Spleen (tissue), 11 donors: ENCODE results near the gene PPP2R2B. TPM values are rescaled to one million over a fixed set of nuclear protein-coding genes. Genes with fewer than 3 reads are reported as not detected.

Experiments used
- DNase-seq: peaks from one replicate; pipeline ENCODE4 v3.0.0-alpha.2; 2020
- H3K27ac ChIP-seq, 8 donors: fragments of 200-600 bp; sonication (generic) in 7 of 8; 1 replicate in 4 of 8; 2 replicates in 4 of 8; pipeline versions ENCODE4 v1.5.0 to v1.8.0; 2016 to 2021; ENCODE audit warnings: inconsistent platforms in 4 of 8, mild to moderate bottlenecking in 4 of 8, moderate library complexity in 1 of 8
- H3K27me3 ChIP-seq, 7 donors: fragments of 200-600 bp; sonication (generic) in 6 of 7; replicated peaks in 1 of 7; 1 replicate in 4 of 7; 2 replicates in 3 of 7; pipeline versions ENCODE4 v1.5.0 to v1.8.0; 2016 to 2021; ENCODE audit warnings: inconsistent platforms in 3 of 7, mild to moderate bottlenecking in 1 of 7
- H3K36me3 ChIP-seq, 6 donors: fragments of 200-600 bp; sonication (generic) in 5 of 6; 1 replicate in 4 of 6; 2 replicates in 2 of 6; pipeline versions ENCODE4 v1.5.0 to v1.8.0; 2016 to 2021; ENCODE audit warnings: inconsistent platforms in 2 of 6
- H3K4me1 ChIP-seq, 6 donors: fragments of 200-600 bp; sonication (generic) in 5 of 6; 1 replicate in 3 of 6; 2 replicates in 3 of 6; pipeline versions ENCODE4 v1.5.0 to v1.8.0; 2016 to 2021; ENCODE audit warnings: inconsistent platforms in 3 of 6
- H3K4me3 ChIP-seq, 8 donors: fragments of 200-600 bp; sonication (generic) in 7 of 8; 1 replicate in 4 of 8; 2 replicates in 4 of 8; pipeline versions ENCODE4 v1.5.0 to v1.8.0; 2016 to 2021; ENCODE audit warnings: inconsistent platforms in 4 of 8, mild to moderate bottlenecking in 4 of 8, moderate library complexity in 2 of 8
- H3K9me3 ChIP-seq, 8 donors: fragments of 200-600 bp; sonication (generic) in 7 of 8; 1 replicate in 4 of 8; 2 replicates in 4 of 8; pipeline versions ENCODE4 v1.5.0 to v1.8.0; 2016 to 2021; ENCODE audit warnings: inconsistent platforms in 4 of 8
- CTCF ChIP-seq, 11 experiments: fragments of 200-600 bp in 7 of 11; fragments of 450-650 bp in 4 of 11; sonication (generic) in 4 of 11; IDR thresholded peaks in 8 of 11; conservative IDR thresholded peaks in 3 of 11; 1 replicate in 7 of 11; 2 replicates in 4 of 11; pipeline versions ENCODE4 v1.4.0 to v1.8.0; 2016 to 2021; ENCODE audit warnings: antibody characterized with exemption in 11 of 11, inconsistent platforms in 4 of 11, mild to moderate bottlenecking in 1 of 11
- POLR2A ChIP-seq, 3 donors: fragments of 450-650 bp; IDR thresholded peaks; one replicate each; pipeline ENCODE4 v1.5.1; 2017; ENCODE audit warnings: antibody characterized with exemption in 3 of 3, mild to moderate bottlenecking in 1 of 3
- POLR2AphosphoS5 ChIP-seq, 3 donors: sonication (generic); formaldehyde crosslinking; IDR thresholded peaks; one replicate each; pipeline ENCODE4 v1.5.1; 2017; ENCODE audit warnings: antibody characterized with exemption in 3 of 3
- WGBS, 5 donors: extraction: QIAGEN DNeasy Blood & Tissue Kit in 3 of 5; methylation state at CpG; one replicate each; pipeline versions ENCODE4 v1.1.5 to v1.1.7; 2013 to 2018; 5-methylcytosine and 5-hydroxymethylcytosine counted together
- intact Hi-C: fragments of 100-400 bp; cut with DNase I; formaldehyde crosslinking; loops from one replicate; pipeline ENCODE4 v1.15.0; 2023; ENCODE audit warnings: low total_unique reads
- polyA plus RNA-seq, 3 donors: library from polyadenylated mRNA; stranded (reverse); fragments of 200-250 nt; gene quantifications; one replicate each; pipeline ENCODE4 v1.2.1, GENCODE V29; 2013
- total RNA-seq, 7 donors: library from RNA; depleted of rRNA in 3 of 7; stranded (reverse); fragments of >200 nt in 3 of 7; fragmentation: NEBNext Ultra II Directional in 4 of 7; extraction: Animal tissue kit (Norgen Biotek cat#: 25700) in 4 of 7; gene quantifications; one replicate each; pipeline versions ENCODE4 v1.1.0 to v1.2.1, GENCODE V29; 2016 to 2021
- donor health status: healthy with polysubstance abuse.
- donor health status: DM: no; HTN: no; CAD: no; lungs with moderate emphysema.
- donor health status: DM: no; HTN: no; CAD: no.
- donor health status: Bipolar disorder and iron deficiency.
- donor health status: healthy.
- donor health status: DM: no; HTN: no; CAD: no.
- donor health status: DM: yes; HTN: yes; CAD: no.

PPP2R2B gene
- total and polyA plus RNA-seq, 10 donors: 0.17 to 9.3 (median 4.1) TPM

GRCh38 chr5:146761811-146762210 lies 116.7 kb downstream of the PPP2R2B start:
- WGBS, 5 donors: 55 to 81% (median 70%) methylated on average over 1 of the region's 1 CpG
- Histone ChIP-seq H3K4me1 (peaks cover 0 to 8% (median 0%) of the 10 kb centered on the region in 6 donors), H3K27me3 (no peaks in the 10 kb centered on the region), H3K36me3 (no peaks in the 10 kb centered on the region), H3K27ac (no peak overlapping the region), H3K4me3 (no peak overlapping the region), H3K9me3 (no peaks in the 10 kb centered on the region)
- no peak for DNase-seq
- intact Hi-C loops: no loop called here
- no peak for TF ChIP-seq POLR2AphosphoS5 (IDR thresholded peaks at IDR 0.05)
- TF ChIP-seq CTCF (IDR thresholded peaks at IDR 0.05 in 8 of 11, conservative IDR thresholded peaks at IDR 0.05 in 3 of 11): no peak
- no peak for TF ChIP-seq POLR2A (IDR thresholded peaks at IDR 0.05)

- intact Hi-C loops: no loop called here
- H3K4me1 ChIP-seq: peaks cover 0 to 6% (median 0%) of the 10 kb centered on the region in 6 donors
- no peaks in the 10 kb centered on the region for H3K36me3 ChIP-seq
- no peaks in the 10 kb centered on the region for H3K27me3 ChIP-seq
- no peak for DNase-seq
- no peak overlapping the region for H3K4me3 ChIP-seq
- TF ChIP-seq POLR2A (IDR thresholded peaks at IDR 0.05) (no peak), CTCF (IDR thresholded peaks at IDR 0.05 in 8 of 11, conservative IDR thresholded peaks at IDR 0.05 in 3 of 11) (no peak), POLR2AphosphoS5 (IDR thresholded peaks at IDR 0.05) (no peak)
- H3K27ac ChIP-seq: no peak overlapping the region
- no peaks in the 10 kb centered on the region for H3K9me3 ChIP-seq
These were observed 119.6 kb downstream of the PPP2R2B start for GRCh38 chr5:146758938-146759337.

GRCh38 chr5:146758076-146758475 lies 120.5 kb downstream of the PPP2R2B start:
- TF ChIP-seq POLR2AphosphoS5 (IDR thresholded peaks at IDR 0.05) (no peak), CTCF (IDR thresholded peaks at IDR 0.05 in 8 of 11, conservative IDR thresholded peaks at IDR 0.05 in 3 of 11) (no peak), POLR2A (IDR thresholded peaks at IDR 0.05) (no peak)
- H3K4me3 ChIP-seq: no peak overlapping the region
- H3K27ac ChIP-seq: no peak overlapping the region
- no peaks in the 10 kb centered on the region for H3K27me3 ChIP-seq
- H3K36me3 ChIP-seq: no peaks in the 10 kb centered on the region
- peaks cover 0 to 13% (median 5%) of the 10 kb centered on the region in 6 donors for H3K4me1 ChIP-seq
- WGBS, 5 donors: 77 to 89% (median 85%) methylated on average over 1 of the region's 1 CpG
- intact Hi-C loops: no loop called here
- DNase-seq: no peak
- no peaks in the 10 kb centered on the region for H3K9me3 ChIP-seq

GRCh38 chr5:146756546-146756945 lies 122.0 kb downstream of the PPP2R2B start:
- no peak for DNase-seq
- intact Hi-C loops: no loop called here
- 64 to 80% (median 75%) methylated on average over 1 of the region's 1 CpG for WGBS, 5 donors
- Histone ChIP-seq H3K36me3 (no peaks in the 10 kb centered on the region), H3K27ac (no peak overlapping the region), H3K27me3 (no peaks in the 10 kb centered on the region), H3K4me1 (peaks cover 0 to 24% (median 9%) of the 10 kb centered on the region in 6 donors), H3K4me3 (no peak overlapping the region), H3K9me3 (no peaks in the 10 kb centered on the region)
- TF ChIP-seq POLR2A (IDR thresholded peaks at IDR 0.05) (no peak), CTCF (IDR thresholded peaks at IDR 0.05 in 8 of 11, conservative IDR thresholded peaks at IDR 0.05 in 3 of 11) (no peak), POLR2AphosphoS5 (IDR thresholded peaks at IDR 0.05) (no peak)
